Right atrium auricular region (tissue), 2 donors: ENCODE results near the gene TBXAS1. TPM values are rescaled to one million over a fixed set of nuclear protein-coding genes. Genes with fewer than 3 reads are reported as not detected.
A peak's percentile ranks its signal among the peaks of the same experiment; 100 is the strongest.

Experiments
- DNase-seq: peaks from one replicate; pipeline ENCODE4 v3.0.0-alpha.2; 2019; ENCODE audit warnings: low spot score
- H3K27ac ChIP-seq, 2 donors: fragments of 200-600 bp; sonication (generic); 1 replicate in 1 of 2; 2 replicates in 1 of 2; pipeline ENCODE4 v1.5.1; 2016 to 2019
- H3K27me3 ChIP-seq, 2 donors: fragments of 200-600 bp; sonication (generic); one replicate each; pipeline versions ENCODE4 v1.5.1 to v1.6.0; 2017 to 2019
- H3K36me3 ChIP-seq: fragments of 200-600 bp; sonication (generic); one replicate; pipeline ENCODE4 v1.5.1; 2016
- H3K4me1 ChIP-seq, 2 donors: fragments of 200-600 bp; sonication (generic); one replicate each; pipeline versions ENCODE4 v1.5.1 to v1.6.0; 2017 to 2019
- H3K4me3 ChIP-seq, 2 donors: fragments of 200-600 bp; sonication (generic); 1 replicate in 1 of 2; 2 replicates in 1 of 2; pipeline ENCODE4 v1.5.1; 2017 to 2019; ENCODE audit warnings: mild to moderate bottlenecking in 1 of 2, moderate library complexity in 1 of 2
- H3K9me3 ChIP-seq, 2 donors: fragments of 200-600 bp; sonication (generic); one replicate each; pipeline ENCODE4 v1.5.1; 2019
- total RNA-seq, 2 donors: library from RNA; depleted of rRNA; stranded (reverse); fragments of >200 nt; gene quantifications; one replicate each; pipeline ENCODE4 v1.1.0, GENCODE V29; 2016
- TF ChIP-seq, protein P1 (sequence below), 2 donors: fragments of 200-600 bp; sonication (generic); IDR thresholded peaks; one replicate each; pipeline ENCODE4 v1.5.1; 2019; ENCODE audit warnings: antibody characterized with exemption in 2 of 2

TBXAS1 gene
- total RNA-seq, 2 donors from 2014 or later = 4.6 to 15.3 TPM

DNA sequence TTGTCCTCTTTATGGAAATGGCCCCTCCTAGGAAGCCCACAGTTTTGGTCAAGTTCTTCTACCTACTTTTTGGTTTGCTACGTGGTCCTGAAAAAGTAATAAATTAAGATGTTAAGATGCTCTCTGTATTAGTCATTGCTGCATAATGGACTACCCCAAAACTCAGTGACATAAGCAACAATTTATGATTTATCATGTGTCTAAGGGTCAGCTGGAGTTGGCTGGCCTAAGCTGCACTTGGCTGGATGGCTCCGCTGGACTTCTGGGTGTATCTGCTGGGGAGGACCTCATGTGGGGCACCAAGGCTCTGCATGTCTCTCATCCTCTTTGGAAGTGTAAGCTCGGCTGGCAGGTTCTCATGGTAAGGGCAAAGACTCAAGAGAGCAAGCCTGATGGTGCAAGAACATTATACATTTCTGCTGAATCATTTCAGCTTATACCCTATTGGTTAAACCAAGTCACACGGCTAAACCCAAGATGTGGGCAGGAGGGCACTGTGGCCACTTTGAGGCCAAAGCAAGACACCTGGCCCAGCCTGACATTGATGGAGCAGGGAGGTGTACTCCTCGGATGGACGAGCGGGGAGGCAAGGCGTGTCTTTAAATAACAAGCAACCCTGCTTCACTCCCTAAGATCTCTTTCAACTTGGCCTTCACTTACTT, 47.7 kb downstream of the TBXAS1 start:
- Histone ChIP-seq H3K27ac (no peak overlapping the region), H3K4me3 (no peak overlapping the region), H3K36me3 (no peaks in the 10 kb centered on the region), H3K4me1 (peaks cover 0 to 5% of the 10 kb centered on the region in 2 donors), H3K27me3 (no peaks in the 10 kb centered on the region), H3K9me3 (no peaks in the 10 kb centered on the region)
- TF ChIP-seq, protein P1, sequence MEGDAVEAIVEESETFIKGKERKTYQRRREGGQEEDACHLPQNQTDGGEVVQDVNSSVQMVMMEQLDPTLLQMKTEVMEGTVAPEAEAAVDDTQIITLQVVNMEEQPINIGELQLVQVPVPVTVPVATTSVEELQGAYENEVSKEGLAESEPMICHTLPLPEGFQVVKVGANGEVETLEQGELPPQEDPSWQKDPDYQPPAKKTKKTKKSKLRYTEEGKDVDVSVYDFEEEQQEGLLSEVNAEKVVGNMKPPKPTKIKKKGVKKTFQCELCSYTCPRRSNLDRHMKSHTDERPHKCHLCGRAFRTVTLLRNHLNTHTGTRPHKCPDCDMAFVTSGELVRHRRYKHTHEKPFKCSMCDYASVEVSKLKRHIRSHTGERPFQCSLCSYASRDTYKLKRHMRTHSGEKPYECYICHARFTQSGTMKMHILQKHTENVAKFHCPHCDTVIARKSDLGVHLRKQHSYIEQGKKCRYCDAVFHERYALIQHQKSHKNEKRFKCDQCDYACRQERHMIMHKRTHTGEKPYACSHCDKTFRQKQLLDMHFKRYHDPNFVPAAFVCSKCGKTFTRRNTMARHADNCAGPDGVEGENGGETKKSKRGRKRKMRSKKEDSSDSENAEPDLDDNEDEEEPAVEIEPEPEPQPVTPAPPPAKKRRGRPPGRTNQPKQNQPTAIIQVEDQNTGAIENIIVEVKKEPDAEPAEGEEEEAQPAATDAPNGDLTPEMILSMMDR (IDR thresholded peaks at IDR 0.05) = no peak
- DNase-seq = peak; percentile 50

DNA sequence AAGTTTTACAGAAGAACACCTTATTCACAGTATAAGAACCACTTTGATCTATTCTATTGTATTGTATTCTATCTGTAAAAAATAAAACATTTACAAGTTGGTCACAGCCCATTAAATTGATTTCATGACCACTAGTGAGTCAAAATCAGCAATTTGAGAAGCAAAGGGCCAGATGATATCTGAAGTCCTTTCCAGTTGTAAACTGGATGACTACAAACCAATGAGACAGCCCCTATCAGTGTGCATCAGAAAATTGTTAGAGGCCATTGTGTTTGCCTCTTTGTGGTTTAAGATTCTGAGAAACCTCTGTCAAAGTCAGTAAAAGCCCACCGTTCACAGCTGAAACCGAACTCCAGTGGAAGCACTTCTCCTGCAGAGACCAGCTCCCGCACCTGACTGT, 54.8 kb downstream of the TBXAS1 start:
- no peak for DNase-seq
- TF ChIP-seq, protein P1 (IDR thresholded peaks at IDR 0.05) = no peak
- H3K9me3 ChIP-seq = no peaks in the 10 kb centered on the region
- no peaks in the 10 kb centered on the region for H3K36me3 ChIP-seq
- no peak overlapping the region for H3K4me3 ChIP-seq
- H3K4me1 ChIP-seq = no peaks in the 10 kb centered on the region
- H3K27me3 ChIP-seq = peaks cover 0 to 2% of the 10 kb centered on the region in 2 donors
- H3K27ac ChIP-seq = no peak overlapping the region

DNA sequence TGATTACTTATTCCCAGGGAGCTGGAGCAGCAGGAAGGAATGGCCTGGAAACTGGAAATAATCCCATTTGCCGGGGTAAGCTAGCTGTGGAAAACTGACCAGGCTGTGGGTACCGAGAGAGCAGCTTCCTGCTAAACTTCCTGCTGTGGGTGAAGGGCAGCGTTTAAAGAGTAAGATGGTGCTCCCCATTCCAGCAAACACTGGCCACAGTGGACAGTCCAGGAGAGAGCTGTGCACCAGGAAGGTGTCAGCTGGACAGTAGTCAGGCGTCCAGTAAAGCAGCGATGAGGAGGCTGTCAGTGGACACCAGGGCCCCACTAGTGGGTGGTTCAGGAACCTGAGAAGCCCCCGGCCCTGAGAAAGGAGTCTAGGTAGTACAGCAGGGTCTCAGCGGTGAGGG, 55.4 kb downstream of the TBXAS1 start:
- Histone ChIP-seq H3K9me3 (no peaks in the 10 kb centered on the region), H3K4me1 (no peaks in the 10 kb centered on the region), H3K4me3 (no peak overlapping the region), H3K27ac (no peak overlapping the region), H3K36me3 (no peaks in the 10 kb centered on the region), H3K27me3 (peaks cover 0 to 2% of the 10 kb centered on the region in 2 donors)
- TF ChIP-seq, protein P1 (IDR thresholded peaks at IDR 0.05) = no peak
- no peak for DNase-seq

DNA sequence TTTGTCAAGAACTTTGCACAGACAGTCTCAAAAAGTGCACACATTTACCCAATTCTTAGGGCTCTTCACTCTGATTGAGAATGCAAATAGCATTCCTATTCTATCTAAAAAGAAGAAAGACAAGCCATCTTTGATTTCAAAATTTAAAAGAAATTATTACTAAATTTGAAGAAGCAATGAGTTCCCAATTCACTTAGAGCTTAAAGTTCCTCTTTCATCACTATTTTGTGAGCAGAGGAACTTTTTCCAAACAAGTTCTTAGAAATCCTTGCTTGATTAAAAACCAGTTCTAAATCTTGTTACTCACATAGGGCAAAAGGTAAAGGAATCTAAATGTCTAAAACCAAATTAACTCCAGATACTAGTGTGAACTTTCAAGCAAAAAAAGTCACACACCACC, 56.4 kb downstream of the TBXAS1 start:
- Histone ChIP-seq H3K4me3 (no peak overlapping the region), H3K27ac (no peak overlapping the region), H3K9me3 (no peaks in the 10 kb centered on the region), H3K36me3 (no peaks in the 10 kb centered on the region), H3K27me3 (peaks cover 0 to 2% of the 10 kb centered on the region in 2 donors), H3K4me1 (no peaks in the 10 kb centered on the region)
- no peak for DNase-seq
- TF ChIP-seq, protein P1 (IDR thresholded peaks at IDR 0.05) = no peak

DNA sequence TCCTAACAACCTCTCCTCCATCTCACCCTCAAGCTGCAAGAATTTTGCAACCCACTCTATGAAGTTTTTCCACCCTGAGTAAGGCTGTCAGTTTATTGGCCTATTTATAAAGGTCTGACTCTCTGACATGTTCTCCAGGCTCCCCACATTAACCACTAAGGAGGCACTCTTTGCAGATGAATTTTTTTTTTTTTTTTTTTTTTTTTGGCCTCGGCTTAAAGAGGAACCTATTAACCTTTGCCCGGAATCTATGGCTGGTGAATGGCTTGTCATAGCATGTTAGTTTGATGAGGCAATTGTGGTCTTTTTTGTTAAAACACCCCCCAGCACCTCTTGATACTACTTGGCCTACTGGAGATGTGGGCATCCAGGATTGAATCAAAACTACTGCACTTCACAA, 57.1 kb downstream of the TBXAS1 start:
- DNase-seq = no peak
- no peaks in the 10 kb centered on the region for H3K4me1 ChIP-seq
- TF ChIP-seq, protein P1 (IDR thresholded peaks at IDR 0.05) = no peak

DNA sequence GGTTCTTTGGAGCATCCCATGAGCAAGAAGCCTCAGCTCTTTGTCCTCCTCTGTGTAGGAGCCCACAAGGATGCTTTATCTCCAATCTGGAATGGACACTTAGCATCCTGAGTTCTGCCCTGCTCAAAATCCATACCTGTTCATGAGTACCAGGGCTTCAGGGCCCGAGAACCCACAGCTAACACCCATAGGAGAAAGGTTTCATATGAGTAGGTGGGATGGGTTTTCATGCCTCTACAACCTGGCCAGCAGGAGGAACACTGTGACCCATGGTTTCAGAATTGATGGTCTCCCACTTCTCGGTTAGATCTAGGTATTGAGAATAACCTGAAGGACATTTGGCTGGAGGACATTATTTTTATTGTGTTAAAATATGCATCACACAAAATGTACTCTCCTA, 57.8 kb downstream of the TBXAS1 start:
- TF ChIP-seq, protein P1 (IDR thresholded peaks at IDR 0.05) = no peak

More for the DNA sequence above, 57.1 kb downstream of the TBXAS1 start:
- H3K27me3 ChIP-seq = peaks cover 0 to 2% of the 10 kb centered on the region in 2 donors
- H3K9me3 ChIP-seq = no peaks in the 10 kb centered on the region
- H3K27ac ChIP-seq = no peak overlapping the region
- no peak overlapping the region for H3K4me3 ChIP-seq
- no peaks in the 10 kb centered on the region for H3K36me3 ChIP-seq

More for the DNA sequence above, 57.8 kb downstream of the TBXAS1 start:
- peaks cover 0 to 2% of the 10 kb centered on the region in 2 donors for H3K27me3 ChIP-seq
- H3K36me3 ChIP-seq = no peaks in the 10 kb centered on the region
- no peak for DNase-seq
- no peaks in the 10 kb centered on the region for H3K9me3 ChIP-seq
- no peak overlapping the region for H3K27ac ChIP-seq
- H3K4me3 ChIP-seq = no peak overlapping the region
- no peaks in the 10 kb centered on the region for H3K4me1 ChIP-seq
